Measurements from ENCODE around the gene ODAD4.

The ODAD4 gene

DNA sequence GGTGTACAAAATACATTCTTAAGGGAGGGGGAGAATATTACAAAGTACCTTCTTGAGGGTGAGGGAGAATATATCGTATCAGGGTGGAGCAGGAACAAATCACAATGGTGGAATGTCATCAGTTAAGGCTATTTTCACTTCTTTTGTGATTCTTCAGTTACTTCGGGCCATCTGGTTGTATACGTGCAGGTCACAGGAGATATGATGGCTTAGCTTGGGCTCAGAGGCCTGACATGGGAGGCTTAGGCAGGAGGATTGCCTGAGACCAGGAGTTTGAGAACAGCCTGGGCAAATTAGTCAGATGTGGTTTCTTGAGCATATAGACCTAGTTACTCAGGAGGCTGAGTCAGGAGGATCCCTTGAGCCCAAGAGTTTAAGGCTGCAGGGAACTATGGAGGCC is 13.1 kb downstream of the ODAD4 start:
- no peaks in the 10 kb centered on the region for H3K9me3 ChIP-seq (ENCODE audit: insufficient read depth, low read depth, low read length)
- no peak overlapping the region for H3K4me3 ChIP-seq (ENCODE audit: low read length)
- WGBS = 95% methylated on average over 3 of the region's 3 CpGs
- H3K27me3 ChIP-seq (ENCODE audit: insufficient read depth, low read length) = no peaks in the 10 kb centered on the region
- H3K9ac ChIP-seq (ENCODE audit: low read depth, low read length) = no peak overlapping the region
- H3K4me1 ChIP-seq (ENCODE audit: insufficient read depth, low read length) = no peaks in the 10 kb centered on the region
- no peak overlapping the region for H3K27ac ChIP-seq (ENCODE audit: low read depth, low read length)
- H3K36me3 ChIP-seq (ENCODE audit: insufficient read depth, low read length) = 0 out of 2 replicates have a peak, but pooled peaks cover under 1% of the 10 kb centered on the region

DNA sequence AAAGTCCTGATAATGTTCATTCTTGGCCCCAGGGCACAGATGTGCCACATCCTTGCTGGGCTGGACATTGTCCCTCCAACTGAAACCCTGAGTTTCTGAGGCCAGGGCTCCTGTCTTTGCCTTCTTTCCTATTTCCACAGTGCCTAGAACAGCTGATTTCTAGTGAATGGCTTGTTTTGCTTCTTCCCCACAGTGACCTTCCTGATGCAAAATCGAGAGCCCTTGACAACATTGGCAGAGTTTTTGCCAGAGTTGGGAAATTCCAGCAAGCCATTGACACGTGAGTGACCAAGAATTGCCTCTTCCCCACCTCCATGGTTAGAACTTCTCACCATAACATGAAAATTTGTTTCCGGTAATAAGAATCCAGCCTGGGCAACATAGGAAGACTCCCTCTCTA is 14.5 kb downstream of the ODAD4 start:
- H3K9ac ChIP-seq (ENCODE audit: low read depth, low read length) = no peak overlapping the region
- WGBS = 87% methylated on average over 3 of the region's 3 CpGs
- no peaks in the 10 kb centered on the region for H3K4me1 ChIP-seq (ENCODE audit: insufficient read depth, low read length)
- H3K27me3 ChIP-seq (ENCODE audit: insufficient read depth, low read length) = no peaks in the 10 kb centered on the region
- no peaks in the 10 kb centered on the region for H3K36me3 ChIP-seq (ENCODE audit: insufficient read depth, low read length)
- no peak overlapping the region for H3K4me3 ChIP-seq (ENCODE audit: low read length)
- H3K9me3 ChIP-seq (ENCODE audit: insufficient read depth, low read depth, low read length) = no peaks in the 10 kb centered on the region
- no peak overlapping the region for H3K27ac ChIP-seq (ENCODE audit: low read depth, low read length)

DNA sequence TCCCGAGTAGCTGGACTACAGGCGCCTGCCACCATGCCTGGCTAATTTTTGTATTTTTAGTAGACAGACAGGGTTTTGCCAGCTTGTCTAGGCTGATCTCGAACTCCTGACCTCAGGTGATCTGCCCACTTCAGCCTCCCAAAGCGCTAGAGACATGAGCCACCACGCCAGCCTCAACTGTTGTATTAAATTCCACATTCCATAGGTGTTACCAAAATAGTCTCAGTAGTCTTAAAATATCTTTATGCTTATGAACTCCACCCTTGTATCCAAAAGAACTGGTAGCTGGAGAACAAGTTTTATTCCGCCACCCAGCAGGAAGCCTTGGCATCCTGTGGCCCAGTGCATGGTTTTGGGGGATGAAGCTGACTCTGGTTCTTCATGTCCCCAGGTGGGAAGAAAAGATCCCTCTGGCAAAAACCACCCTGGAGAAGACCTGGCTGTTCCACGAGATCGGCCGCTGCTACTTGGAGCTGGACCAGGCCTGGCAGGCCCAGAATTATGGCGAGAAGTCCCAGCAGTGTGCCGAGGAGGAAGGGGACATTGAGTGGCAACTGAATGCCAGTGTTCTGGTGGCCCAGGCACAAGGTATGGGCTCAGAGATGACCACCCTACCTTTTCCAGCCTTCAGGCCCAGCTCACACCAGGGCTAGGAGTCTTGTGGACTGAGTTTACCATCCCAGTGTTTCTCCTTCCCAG is 18.5 kb downstream of the ODAD4 start:
- Histone ChIP-seq H3K4me1 (ENCODE audit: insufficient read depth, low read length) (no peaks in the 10 kb centered on the region), H3K9ac (ENCODE audit: low read depth, low read length) (no peak overlapping the region), H3K27me3 (ENCODE audit: insufficient read depth, low read length) (no peaks in the 10 kb centered on the region), H3K9me3 (ENCODE audit: insufficient read depth, low read depth, low read length) (no peaks in the 10 kb centered on the region), H3K27ac (ENCODE audit: low read depth, low read length) (no peak overlapping the region), H3K4me3 (ENCODE audit: low read length) (no peak overlapping the region), H3K36me3 (ENCODE audit: insufficient read depth, low read length) (no peaks in the 10 kb centered on the region)
- 86% methylated on average over 11 of the region's 11 CpGs for WGBS

DNA sequence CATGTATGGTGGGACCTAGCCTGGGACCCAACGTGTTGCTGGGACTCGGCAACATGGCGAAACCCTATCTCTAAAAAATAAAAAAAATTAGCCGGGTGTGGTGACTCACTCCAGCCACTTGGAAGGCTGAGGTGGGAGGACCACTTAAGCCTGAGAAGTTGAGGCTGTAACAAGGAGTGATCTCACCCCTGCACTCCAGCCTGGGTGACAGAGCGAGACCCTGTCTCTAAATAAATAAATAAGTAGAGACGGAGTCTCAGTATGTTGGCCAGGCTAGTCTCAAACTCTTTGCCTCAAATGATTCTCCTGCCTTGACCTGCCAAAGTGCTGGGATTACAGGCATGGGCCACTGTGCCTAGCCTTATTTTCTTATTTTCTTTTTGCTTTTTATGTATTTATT is 26.1 kb downstream of the ODAD4 start:
- no peak overlapping the region for H3K9ac ChIP-seq (ENCODE audit: low read depth, low read length)
- 100% methylated on average over 6 of the region's 6 CpGs for WGBS
- no peaks in the 10 kb centered on the region for H3K9me3 ChIP-seq (ENCODE audit: insufficient read depth, low read depth, low read length)
- no peaks in the 10 kb centered on the region for H3K36me3 ChIP-seq (ENCODE audit: insufficient read depth, low read length)
- H3K27me3 ChIP-seq (ENCODE audit: insufficient read depth, low read length) = no peaks in the 10 kb centered on the region
- peaks cover 19% of the 10 kb centered on the region; the same call in 1 of the 2 replicates for H3K4me1 ChIP-seq (ENCODE audit: insufficient read depth, low read length)
- no peak overlapping the region for H3K27ac ChIP-seq (ENCODE audit: low read depth, low read length)
- no peak overlapping the region for H3K4me3 ChIP-seq (ENCODE audit: low read length)

DNA sequence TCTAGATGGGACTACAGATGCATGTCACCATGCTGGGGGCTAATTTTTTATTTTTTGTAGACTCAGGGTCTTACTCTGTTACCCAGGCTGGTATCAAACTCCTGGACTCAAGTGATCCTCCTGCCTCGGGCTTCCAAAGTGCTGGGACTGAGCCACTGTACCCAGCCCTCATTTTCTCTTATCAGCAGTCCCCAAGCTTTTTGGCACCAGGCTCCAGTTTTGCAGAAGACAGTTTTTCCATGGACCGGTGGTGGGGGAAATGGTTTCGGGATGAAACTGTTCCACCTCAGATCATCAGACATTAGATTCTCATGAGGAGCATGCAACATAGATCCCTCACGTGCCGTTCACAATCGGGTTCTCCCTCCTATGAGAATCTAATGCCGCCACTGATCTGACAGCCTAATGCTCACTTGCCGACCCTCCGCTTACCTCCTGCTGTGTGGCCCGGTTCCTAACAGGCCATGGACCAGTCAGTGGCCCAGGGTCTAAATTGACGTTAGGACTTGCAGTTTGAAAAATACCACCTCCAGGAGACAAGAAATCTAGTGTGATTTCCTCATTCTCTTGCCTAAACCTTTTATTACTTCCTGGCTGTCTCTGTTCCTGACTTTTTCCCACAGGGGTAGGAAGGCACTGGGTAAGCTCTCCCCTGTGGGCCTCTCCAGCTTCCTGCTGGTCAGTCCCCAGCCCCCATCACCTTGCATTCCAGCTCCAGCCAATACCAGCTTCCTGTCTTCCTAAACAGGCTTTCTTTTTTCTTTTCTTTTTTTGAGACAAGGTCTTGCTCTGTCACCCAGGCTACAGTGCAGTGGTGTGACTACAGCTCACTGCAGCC is 26.8 kb downstream of the ODAD4 start:
- WGBS = 58% methylated on average over 11 of the region's 11 CpGs
- Histone ChIP-seq H3K36me3 (ENCODE audit: insufficient read depth, low read length) (no peaks in the 10 kb centered on the region), H3K4me1 (ENCODE audit: insufficient read depth, low read length) (peaks cover 19% of the 10 kb centered on the region; the same call in 1 of the 2 replicates), H3K27me3 (ENCODE audit: insufficient read depth, low read length) (no peaks in the 10 kb centered on the region), H3K4me3 (ENCODE audit: low read length) (peak overlapping the region; percentile 8; the same call in 1 of the 2 replicates), H3K27ac (ENCODE audit: low read depth, low read length) (no peak overlapping the region; the same call in 1 of the 2 replicates), H3K9me3 (ENCODE audit: insufficient read depth, low read depth, low read length) (no peaks in the 10 kb centered on the region), H3K9ac (ENCODE audit: low read depth, low read length) (no peak overlapping the region)

DNA sequence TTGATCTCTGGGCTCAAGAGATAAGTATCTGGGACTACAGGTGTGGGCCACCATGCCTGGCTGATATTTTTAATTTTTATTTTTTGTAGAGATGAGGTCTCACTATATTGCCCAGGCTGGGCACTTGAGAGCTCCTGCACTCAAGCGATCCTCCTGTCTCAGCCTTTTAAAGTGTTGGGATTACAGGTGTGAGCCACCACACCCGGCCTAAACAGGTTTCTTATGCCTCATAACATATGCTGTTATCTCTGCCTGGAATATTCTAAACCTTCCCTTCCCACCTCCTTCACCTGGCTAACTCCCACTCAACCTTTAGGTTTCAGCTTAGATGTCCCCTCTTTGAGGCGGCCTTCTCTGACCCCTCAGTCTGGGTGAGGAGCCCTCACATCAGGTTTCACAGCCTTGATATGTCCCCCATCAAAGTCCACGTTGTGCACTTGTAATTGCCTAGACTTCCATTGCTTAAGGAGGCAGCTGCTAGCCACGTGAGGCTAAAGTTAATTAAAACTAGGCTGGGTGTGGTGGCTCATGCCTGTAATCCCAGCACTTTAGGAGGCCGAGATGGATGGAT is 27.5 kb downstream of the ODAD4 start:
- Histone ChIP-seq H3K27ac (ENCODE audit: low read depth, low read length) (no peak overlapping the region; the same call in 1 of the 2 replicates), H3K36me3 (ENCODE audit: insufficient read depth, low read length) (no peaks in the 10 kb centered on the region), H3K4me3 (ENCODE audit: low read length) (no peak overlapping the region), H3K27me3 (ENCODE audit: insufficient read depth, low read length) (no peaks in the 10 kb centered on the region), H3K9ac (ENCODE audit: low read depth, low read length) (no peak overlapping the region), H3K9me3 (ENCODE audit: insufficient read depth, low read depth, low read length) (no peaks in the 10 kb centered on the region), H3K4me1 (ENCODE audit: insufficient read depth, low read length) (peaks cover 19% of the 10 kb centered on the region; the same call in 1 of the 2 replicates)
- WGBS = 90% methylated on average over 6 of the region's 6 CpGs

DNA sequence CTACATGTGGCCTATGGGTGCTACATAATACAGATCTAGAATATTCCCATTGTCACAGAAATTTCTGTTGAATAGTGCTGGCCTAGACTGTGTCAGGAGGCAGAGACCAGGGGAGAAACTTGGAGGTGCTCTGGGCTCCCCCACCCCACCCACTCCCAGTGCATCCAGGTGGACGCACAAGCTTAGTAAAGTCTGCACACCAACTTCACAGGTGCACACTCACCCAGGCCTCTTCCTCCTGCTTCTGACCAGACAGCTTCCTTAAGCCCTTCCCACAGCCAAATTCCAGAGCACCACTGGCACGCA is 28.6 kb downstream of the ODAD4 start:
- Histone ChIP-seq H3K27me3 (ENCODE audit: insufficient read depth, low read length) (no peaks in the 10 kb centered on the region), H3K36me3 (ENCODE audit: insufficient read depth, low read length) (no peaks in the 10 kb centered on the region), H3K4me3 (ENCODE audit: low read length) (no peak overlapping the region), H3K9me3 (ENCODE audit: insufficient read depth, low read depth, low read length) (no peaks in the 10 kb centered on the region), H3K4me1 (ENCODE audit: insufficient read depth, low read length) (peaks cover 19% of the 10 kb centered on the region; the same call in 1 of the 2 replicates), H3K27ac (ENCODE audit: low read depth, low read length) (no peak overlapping the region), H3K9ac (ENCODE audit: low read depth, low read length) (peak overlapping the region; percentile 11; the same call in 1 of the 2 replicates)
- 54% methylated on average over 2 of the region's 2 CpGs for WGBS

DNA sequence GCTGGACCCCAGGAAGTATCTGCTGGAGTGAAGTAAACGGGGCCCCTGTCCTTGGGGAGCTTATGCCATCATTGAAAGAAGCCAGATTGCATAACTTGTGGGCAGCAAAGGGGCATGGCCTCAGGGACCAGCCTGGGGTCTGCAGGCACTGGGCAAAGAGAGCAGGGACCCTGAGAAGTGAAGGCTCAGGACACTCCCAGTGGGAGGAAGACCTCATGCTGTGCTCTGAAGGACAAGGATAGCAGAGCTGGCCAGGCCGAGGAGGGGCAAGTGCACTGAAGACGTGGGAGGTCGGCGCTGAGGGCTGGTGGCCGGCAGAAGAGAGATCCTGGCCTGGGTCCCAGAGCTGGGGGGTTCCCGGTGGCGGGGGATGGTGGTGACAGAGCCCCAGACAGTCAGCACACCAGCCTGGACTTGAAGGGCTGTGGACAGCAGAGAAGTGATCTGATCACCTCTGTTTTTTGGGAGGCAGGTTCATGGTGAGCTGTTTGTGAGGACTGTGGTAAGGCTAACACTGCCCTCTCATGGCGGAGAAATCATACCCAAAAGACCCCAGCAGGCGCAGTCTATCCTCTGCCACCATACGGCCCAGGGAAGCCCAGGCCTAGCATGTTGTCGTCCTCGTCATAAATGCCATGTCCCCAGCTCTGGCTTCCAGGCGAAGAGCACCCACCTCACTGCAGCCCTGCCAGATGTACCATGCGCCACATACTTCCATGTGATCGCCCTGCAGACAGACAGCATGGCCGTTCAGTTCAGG is 29.1 kb downstream of the ODAD4 start:
- H3K9ac ChIP-seq (ENCODE audit: low read depth, low read length) = peak overlapping the region; percentile 11; the same call in 1 of the 2 replicates
- 45% methylated on average over 17 of the region's 17 CpGs for WGBS

DNA sequence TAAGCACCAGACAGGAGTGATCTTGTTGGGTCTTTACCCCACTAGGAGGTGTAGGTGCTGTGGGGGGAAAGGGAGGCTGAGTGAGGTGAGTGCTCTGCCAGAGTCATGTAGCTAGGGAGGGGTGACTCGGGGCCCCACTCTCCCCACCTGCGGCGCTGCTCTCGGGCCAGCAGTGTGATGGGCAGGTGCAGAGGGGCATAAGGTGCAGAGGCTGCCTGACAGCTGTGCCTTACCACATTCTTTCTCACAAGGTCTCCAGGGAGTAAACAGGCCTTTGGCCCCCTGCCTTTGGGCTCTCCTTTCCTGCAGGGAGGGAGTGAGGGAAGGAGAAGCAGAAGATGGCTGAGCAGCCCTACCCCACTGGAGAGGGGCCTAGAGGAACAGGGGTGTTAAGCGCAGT is 31.7 kb downstream of the ODAD4 start:
- no peaks in the 10 kb centered on the region for H3K9me3 ChIP-seq (ENCODE audit: insufficient read depth, low read depth, low read length)
- H3K4me3 ChIP-seq (ENCODE audit: low read length) = no peak overlapping the region
- H3K27me3 ChIP-seq (ENCODE audit: insufficient read depth, low read length) = no peaks in the 10 kb centered on the region
- H3K4me1 ChIP-seq (ENCODE audit: insufficient read depth, low read length) = peaks cover 23% of the 10 kb centered on the region
- no peak overlapping the region for H3K9ac ChIP-seq (ENCODE audit: low read depth, low read length)
- H3K36me3 ChIP-seq (ENCODE audit: insufficient read depth, low read length) = no peaks in the 10 kb centered on the region
- 90% methylated on average over 5 of the region's 5 CpGs for WGBS
- H3K27ac ChIP-seq (ENCODE audit: low read depth, low read length) = no peak overlapping the region

More for the DNA sequence above, 29.1 kb downstream of the ODAD4 start:
- Histone ChIP-seq H3K9me3 (ENCODE audit: insufficient read depth, low read depth, low read length) (no peaks in the 10 kb centered on the region), H3K4me1 (ENCODE audit: insufficient read depth, low read length) (peaks cover 19% of the 10 kb centered on the region; the same call in 1 of the 2 replicates), H3K27me3 (ENCODE audit: insufficient read depth, low read length) (no peaks in the 10 kb centered on the region), H3K27ac (ENCODE audit: low read depth, low read length) (no peak overlapping the region; the same call in 1 of the 2 replicates), H3K4me3 (ENCODE audit: low read length) (no peak overlapping the region), H3K36me3 (ENCODE audit: insufficient read depth, low read length) (no peaks in the 10 kb centered on the region)

DNA sequence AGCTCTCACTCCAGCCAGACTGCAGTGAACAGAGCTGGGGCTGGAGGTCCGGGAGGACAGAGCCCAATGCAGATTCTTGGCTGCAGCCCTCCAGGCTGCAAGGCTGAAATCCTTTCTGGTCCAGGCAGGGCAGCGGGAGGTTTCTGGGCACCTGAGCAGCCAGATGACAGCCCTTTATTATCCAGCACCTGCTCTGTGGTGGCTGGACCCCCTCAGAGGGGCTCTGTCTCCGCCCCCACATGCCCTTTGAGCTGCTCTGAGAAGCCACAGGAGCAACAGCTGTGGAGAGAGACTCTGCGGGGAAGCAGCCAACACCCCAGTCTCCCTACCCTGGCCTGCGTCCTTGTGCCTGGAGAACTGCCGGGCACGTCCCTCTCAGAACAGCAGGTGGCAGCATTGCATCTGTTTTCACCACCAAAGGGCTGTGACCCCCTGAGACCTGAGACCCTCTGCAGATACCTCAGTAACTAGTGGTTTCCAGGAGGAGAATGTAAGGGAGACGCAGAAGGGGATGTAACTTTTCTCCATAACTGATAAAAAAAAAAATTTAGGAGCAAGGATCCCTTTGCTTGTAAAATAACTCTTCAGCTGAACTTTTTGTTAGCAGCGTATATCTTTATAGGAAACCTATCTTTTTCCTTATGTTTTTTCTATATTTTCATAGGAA is 32.5 kb downstream of the ODAD4 start:
- WGBS = 30% methylated on average over 8 of the region's 9 CpGs
- peaks cover 16% of the 10 kb centered on the region for H3K4me1 ChIP-seq (ENCODE audit: insufficient read depth, low read length)
- no peak overlapping the region for H3K4me3 ChIP-seq (ENCODE audit: low read length)
- H3K27ac ChIP-seq (ENCODE audit: low read depth, low read length) = no peak overlapping the region; the same call in 1 of the 2 replicates
- H3K36me3 ChIP-seq (ENCODE audit: insufficient read depth, low read length) = no peaks in the 10 kb centered on the region
- no peaks in the 10 kb centered on the region for H3K9me3 ChIP-seq (ENCODE audit: insufficient read depth, low read depth, low read length)
- no peaks in the 10 kb centered on the region for H3K27me3 ChIP-seq (ENCODE audit: insufficient read depth, low read length)
- no peak overlapping the region for H3K9ac ChIP-seq (ENCODE audit: low read depth, low read length)
